HUDEP-2 (cell line): Measurements from ENCODE around the gene BEND7.
"Not testable (repeated sequence)": the region's sequence is repeated elsewhere in the genome, so short reads cannot be mapped to it uniquely, and the experiment has no call there.

Experiments
- DNase-seq, 76 experiments: peaks; one replicate each; lab custom pipeline; 2025; ENCODE audit not compliant: unreplicated experiment in 76 of 76; lab: John Stamatoyannopoulos, UW

Gene BEND7

DNA sequence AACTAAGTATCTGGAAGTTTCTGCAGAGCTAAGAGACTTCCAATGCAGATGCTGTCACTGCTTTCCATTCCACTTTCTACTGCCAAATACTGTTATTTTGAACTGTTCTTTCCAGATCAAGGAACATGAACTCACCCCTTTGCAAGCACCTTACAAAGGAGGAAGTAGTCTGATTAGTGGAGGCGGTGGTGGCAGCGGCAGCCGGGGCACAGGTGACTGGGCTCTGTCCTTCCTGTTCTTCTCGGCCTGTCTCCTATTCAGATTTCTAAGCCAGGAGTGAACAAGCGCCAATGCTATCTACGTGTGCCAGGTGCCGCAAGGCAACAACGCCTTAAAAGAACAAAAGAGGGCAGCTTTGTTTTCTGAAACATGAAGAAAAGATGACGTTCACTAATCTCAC, 44.9 kb downstream of the BEND7 start:
- no peak for DNase-seq

GRCh38 chr10:13483073-13483472, 45.7 kb downstream of the BEND7 start:
- no peak for DNase-seq

DNA sequence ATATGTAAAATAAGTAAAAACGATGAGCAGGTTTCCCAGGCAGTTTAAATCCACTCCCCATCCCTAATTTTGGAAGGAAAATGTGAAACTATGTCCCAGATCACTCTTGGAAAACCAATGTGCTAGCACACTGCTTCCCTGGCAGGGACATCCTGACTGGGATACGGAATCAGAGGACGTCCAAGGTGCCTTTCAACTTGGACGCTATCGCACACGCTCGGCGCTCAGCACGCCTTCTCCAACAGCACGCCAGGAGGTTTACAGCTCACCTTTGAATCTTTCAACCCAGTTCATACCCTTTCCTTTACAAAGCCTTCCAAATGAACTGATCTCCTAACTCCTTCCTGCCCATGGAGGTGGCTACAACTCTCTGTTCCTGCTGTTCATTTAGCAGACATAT, 47.1 kb downstream of the BEND7 start:
- DNase-seq, result no peak

- DNase-seq, result no peak
Measured at GRCh38 chr10:13475124-13475523, 53.7 kb downstream of the BEND7 start.

GRCh38 chr10:13473986-13474385, 54.8 kb downstream of the BEND7 start:
- DNase-seq, result no peak

- no peak for DNase-seq
Measured at GRCh38 chr10:13472359-13472758, 56.5 kb downstream of the BEND7 start.

GRCh38 chr10:13470270-13470669, 58.5 kb downstream of the BEND7 start:
- no peak for DNase-seq

- no peak for DNase-seq
Measured at GRCh38 chr10:13462551-13462950, 66.3 kb downstream of the BEND7 start.

- DNase-seq, result no peak
Measured at GRCh38 chr10:13458687-13459012, 70.2 kb downstream of the BEND7 start.

- DNase-seq, result no peak
Measured at GRCh38 chr10:13457958-13458686, 70.7 kb downstream of the BEND7 start.

DNA sequence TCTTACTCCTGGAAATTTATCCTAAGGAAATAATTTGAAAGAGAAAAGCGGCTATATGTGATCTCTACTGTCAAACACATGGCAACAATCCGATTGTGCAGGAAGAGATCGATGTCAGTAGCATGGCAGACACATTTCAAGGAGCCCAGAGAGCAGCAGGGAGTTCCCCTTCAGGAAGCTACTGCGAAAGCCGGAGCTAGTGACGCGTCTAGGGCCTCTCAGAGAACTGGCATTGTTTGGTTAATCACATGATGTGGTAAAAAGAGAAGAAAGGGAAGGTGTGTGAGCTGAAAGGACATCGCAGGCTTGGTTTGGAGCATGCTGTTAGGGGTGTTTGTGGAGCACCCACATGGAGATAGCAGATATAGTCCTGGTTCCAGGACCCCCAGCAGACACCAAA, 74.9 kb downstream of the BEND7 start:
- no peak for DNase-seq

- DNase-seq, result no peak
Measured at GRCh38 chr10:13450069-13450468, 78.7 kb downstream of the BEND7 start.

- DNase-seq, result no peak
Measured at GRCh38 chr10:13449296-13449695, 79.5 kb downstream of the BEND7 start.

GRCh38 chr10:13448216-13448615, 80.6 kb downstream of the BEND7 start:
- DNase-seq, result no peak

DNA sequence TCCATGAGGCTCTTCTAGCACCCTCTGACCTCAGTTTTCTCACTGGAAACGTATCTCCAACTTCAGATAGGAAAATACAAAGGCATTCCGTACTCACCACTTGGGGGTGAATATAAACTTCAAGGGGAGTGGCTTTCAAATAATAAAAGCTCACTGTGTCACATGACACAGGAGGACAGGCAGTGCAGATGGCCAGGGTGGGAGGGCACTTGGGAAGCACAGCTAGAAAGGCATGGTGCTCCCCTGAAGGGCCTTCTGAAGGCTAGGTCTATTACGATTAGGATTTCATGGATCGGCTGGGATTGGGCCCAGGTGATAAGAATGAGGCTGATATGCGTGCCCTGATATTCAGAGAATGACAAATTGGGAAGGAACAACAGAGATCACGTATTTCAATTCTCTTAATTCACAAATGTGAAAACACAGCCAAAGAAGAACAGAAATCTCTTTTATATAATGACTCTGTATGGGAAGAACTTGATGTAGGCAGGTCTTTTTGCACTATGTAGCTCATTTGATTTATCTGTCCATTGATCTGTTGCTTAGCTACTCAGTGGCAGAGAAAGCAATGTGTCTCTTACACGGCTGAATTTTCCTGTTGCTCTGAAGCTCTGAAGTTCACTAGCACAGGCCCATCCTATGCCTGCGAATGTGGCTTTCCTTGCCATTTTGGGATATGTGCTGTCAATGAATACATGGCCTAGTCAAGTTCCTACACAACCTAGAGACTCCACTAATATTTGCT, 83.0 kb downstream of the BEND7 start:
- no peak for DNase-seq

DNA sequence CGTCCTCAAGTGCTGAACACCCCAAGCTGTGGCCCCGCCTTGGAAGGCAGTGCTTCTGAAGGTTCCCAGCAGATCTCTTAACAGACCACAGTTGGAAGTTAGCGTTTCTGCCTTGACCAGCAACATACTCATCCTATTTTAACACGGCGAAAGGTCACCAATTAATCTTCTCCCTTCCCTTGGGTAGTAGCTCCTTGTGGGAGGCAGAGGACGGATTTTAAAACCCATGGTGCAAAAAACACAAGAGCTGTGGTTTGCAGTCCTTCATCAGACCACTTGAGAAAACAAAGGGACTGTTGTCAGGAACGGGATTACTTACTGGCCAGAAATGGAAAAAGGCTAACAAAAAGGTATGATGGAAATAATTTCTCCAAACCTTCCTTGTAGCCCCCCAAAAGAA, 87.3 kb downstream of the BEND7 start:
- no peak for DNase-seq

GRCh38 chr10:13440185-13441061, 88.4 kb downstream of the BEND7 start:
- DNase-seq, result peak in 40 of 76 experiments; percentile 2 to 44 (median 19)

DNA sequence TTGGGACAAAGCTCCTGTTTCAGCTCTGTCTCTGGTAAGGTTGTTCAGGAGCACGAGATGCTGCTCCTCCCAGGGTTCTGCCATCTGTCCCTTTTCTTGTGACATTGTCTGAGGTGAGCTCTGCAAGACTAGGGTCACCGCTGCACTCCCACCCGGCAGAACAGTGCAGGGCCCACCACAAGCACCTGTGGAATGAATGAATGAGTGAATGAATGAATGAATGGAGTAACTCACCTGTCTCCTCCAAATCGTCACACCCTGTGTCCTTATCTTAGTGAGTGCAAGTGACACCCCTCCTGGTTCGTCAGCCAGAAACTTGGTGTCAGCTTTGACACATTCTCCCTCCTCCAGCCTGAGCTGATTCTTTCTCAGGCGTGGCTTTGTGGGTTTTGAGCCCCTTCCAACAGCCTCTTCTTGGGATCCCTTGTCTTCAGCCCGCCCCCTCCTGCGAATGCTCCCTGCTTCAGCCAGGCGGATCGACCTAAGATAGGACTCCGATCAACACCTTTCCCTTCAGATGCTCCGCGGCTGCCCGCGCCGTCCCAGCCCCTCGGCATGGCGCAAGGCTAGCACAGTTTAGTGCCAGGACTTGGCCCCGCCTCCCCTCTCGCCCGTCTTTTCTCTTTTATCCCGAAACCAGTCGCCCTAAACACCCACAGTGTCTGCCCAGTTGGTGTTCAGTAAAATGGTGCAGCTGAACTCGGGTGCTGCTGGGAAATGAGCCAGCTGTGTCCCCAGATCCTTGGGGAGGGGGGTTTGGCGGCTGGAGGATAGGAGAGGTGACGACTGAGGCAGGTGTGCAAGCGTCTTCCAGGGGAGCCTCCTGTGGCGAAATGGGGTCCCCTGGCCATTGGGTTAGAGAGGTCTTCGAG, 89.3 kb downstream of the BEND7 start:
- no peak for DNase-seq

DNA sequence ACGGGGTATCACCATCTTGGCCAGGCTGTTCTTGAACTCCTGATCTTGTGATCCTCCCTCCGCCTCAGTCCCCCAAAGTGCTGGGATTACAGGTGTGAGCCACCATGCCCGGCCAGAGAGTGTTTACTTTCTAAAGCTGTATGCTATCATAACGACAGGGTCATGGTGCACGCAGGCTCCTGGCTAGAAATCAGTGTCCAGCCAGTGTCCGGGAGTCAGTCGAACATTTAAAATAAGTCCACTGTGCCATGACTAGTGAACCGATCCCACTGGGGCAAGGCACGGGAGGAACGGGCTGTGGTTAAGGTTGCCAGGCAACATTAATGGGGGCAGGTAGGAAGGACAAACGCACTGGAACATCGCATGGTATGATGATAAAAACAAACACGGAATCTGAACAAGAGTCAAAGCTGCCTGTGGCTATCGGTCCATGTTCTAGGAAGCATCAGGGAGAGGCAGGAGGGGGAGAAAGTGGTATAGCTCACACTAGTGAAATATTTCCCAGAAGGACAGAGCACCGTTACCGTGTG, 91.7 kb downstream of the BEND7 start:
- DNase-seq, result no peak

DNA sequence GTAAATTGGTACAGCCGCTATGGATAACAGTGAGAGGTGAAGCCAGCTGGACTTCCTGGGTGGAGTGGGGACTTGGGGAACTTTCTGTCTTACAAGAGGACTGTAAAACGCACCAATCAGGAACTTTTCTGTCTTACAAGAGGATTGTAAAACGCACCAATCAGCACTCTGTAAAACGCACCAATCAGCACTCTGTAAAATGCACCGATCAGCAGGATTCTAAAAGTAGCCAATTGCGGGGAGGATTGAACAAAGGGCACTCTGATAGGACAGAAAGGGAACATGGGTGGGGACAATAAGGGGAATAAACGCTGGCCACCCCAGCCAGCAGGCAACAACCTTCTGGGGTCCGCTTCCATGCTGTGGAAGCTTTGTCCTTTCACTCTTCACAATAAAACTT, 100.9 kb downstream of the BEND7 start:
- not testable (repeated sequence) for DNase-seq
